HTERT RPE-1 (cell line): ENCODE data around the gene TMX1.

Experiments
- in situ Hi-C: fragments of 300-500 bp; cut with MboI; formaldehyde crosslinking; loops from 4 replicates; pipeline ENCODE4 v1.14.3; 2020; ENCODE audit warnings: low sequenced_read_pairs

TMX1 gene

DNA sequence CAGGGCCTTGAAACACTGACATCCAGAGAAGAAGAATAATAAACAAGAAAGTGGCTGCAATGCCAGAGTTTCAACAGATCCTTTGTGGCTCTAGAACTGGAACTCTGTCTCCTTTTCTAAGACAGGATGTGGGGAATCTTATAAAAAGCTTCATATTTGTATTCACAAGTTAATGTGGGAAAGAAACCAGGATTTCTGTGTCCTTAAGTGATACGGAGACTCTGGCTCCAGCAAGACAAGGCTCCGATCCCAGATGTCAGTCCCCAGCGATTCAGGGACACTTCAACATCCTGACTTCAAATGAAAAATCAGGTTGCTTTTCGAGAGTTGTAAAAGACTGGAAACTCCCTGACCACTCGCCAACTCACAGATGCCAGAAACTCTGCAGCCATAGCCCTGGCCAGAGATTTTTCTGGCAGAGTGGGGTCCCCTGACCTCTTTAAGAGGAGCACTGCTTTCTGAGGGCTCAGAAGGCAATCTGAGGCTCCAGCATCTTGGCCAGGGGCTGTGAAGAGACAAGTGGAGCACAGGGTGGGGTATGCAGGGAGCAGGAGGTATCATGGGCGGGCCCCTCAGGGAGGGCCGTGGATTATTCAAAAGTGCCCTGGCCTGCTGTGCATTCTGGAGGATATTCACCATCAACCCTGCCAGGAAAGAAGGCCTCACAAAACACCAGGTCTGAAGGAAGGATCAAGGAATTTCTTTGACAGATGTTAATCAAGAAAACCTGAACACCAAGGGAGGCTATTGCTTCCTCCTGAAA is 53.3 kb downstream of the TMX1 start:
- in situ Hi-C loops = no loop called here

DNA sequence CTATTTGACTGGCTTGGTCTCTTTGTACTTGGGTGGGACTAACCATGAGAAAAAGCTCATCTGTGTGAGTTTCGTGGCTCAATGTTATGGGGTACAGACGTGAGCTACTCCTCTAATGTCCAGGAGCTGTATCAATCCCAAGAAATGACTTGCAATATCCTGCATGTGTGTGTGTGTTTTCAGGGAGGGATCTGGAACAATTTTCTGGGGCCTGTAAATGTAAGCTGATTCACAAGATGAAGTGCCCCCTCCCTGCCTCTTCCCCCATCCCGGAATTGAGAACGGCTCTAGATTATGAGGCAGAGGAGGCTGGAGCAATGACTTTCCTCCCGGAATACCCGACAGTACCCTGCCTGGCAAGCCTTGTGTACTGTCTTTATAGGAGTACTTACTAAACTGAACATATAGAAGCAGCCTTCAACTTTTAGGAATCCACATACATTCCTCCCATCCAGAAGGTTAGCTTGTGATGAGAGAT is 53.9 kb downstream of the TMX1 start:
- in situ Hi-C loops = no loop called here

GRCh38 chr14:51294951-51295525 is 55.0 kb downstream of the TMX1 start:
- in situ Hi-C loops = no loop called here

GRCh38 chr14:51295646-51296263 is 55.7 kb downstream of the TMX1 start:
- in situ Hi-C loops = no loop called here

- in situ Hi-C loops = no loop called here
Measured at GRCh38 chr14:51297066-51297465, 57.0 kb downstream of the TMX1 start.

GRCh38 chr14:51298895-51299294 is 58.8 kb downstream of the TMX1 start:
- in situ Hi-C loops = no loop called here

DNA sequence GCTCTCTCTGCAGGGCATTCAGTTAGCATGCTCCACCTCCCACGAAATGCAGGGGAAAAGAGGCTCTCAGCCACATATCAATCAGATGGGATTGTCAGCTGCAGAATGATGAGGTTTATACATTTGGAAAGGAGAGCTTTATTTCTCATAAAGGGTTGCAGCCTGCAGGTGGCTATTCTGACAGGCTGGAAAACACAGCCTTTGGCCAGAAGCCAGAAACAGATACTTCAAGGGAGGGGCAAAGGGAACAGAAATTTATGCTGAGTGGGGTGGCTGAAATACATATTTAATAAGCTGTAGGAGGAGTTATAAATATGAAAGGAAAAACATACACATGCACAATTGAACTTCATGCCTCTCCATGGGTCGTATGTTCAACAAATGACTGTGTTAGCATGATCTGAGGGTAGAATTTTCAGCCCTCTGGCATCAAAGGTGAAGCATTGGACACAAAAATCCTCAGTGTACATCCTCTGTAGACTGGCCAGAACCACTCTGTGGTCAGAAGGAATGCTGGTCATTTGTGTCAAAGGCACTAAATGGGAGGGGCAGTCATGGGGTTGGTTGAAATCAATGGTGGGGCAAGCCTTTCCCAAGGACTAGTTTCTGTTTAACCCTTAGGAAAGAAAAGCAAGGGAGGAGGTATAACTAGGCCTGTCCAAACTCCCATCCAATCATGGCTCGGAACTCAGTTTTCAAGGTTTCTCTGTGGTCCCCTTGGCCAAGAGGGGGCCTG is 62.4 kb downstream of the TMX1 start:
- in situ Hi-C loops = no loop called here

- in situ Hi-C loops = no loop called here
Measured at GRCh38 chr14:51304438-51304837, 64.4 kb downstream of the TMX1 start.

- in situ Hi-C loops = no loop called here
Measured at GRCh38 chr14:51304941-51305340, 64.9 kb downstream of the TMX1 start.

- in situ Hi-C loops = no loop called here
Measured at GRCh38 chr14:51305751-51306150, 65.7 kb downstream of the TMX1 start.
